Neural progenitor cell (in vitro differentiated cells): ENCODE data around the gene SREBF2.

Experiments used
- CTCF ChIP-seq: fragments of 200-600 bp; sonication (generic); IDR thresholded peaks from 2 replicates; pipeline ENCODE4 v1.5.1; 2017; ENCODE audit warnings: antibody characterized with exemption, mild to moderate bottlenecking
- EZH2 ChIP-seq: fragments of 200-600 bp; sonication (generic); IDR thresholded peaks from 2 replicates; pipeline ENCODE4 v1.6.1; 2017; ENCODE audit warnings: antibody characterized with exemption, mild to moderate bottlenecking, moderate library complexity
- EZH2phosphoT487 ChIP-seq: fragments of 200-600 bp; sonication (generic); IDR thresholded peaks from 2 replicates; pipeline ENCODE4 v1.6.1; 2017; ENCODE audit warnings: antibody characterized with exemption

- TF ChIP-seq CTCF (no peak), EZH2 (no peak), EZH2phosphoT487 (no peak)
Measured at GRCh38 chr22:41893591-41894375, 60.9 kb downstream of the SREBF2 start.
